WERI-Rb-1 (cell line): ENCODE results near the gene ECSIT.
"Not testable (repeated sequence)": the region's sequence is repeated elsewhere in the genome, so short reads cannot be mapped to it uniquely, and the experiment has no call there.

Experiments used
- DNase-seq: peaks from one replicate; pipeline ENCODE4 v3.0.0-alpha.2; 2020
- H3K27ac ChIP-seq: fragments of 250-450 bp; sonication (Bioruptor Pico); 2 replicates; pipeline ENCODE4 v1.5.1; 2020; ENCODE audit warnings: mild to moderate bottlenecking, moderate library complexity
- H3K27me3 ChIP-seq: fragments of 250-450 bp; sonication (Bioruptor Pico); 2 replicates; pipeline ENCODE4 v1.5.1; 2021; ENCODE audit warnings: mild to moderate bottlenecking, low read depth, moderate library complexity; ENCODE audit not compliant: insufficient read depth, severe bottlenecking
- H3K36me3 ChIP-seq: fragments of 250-450 bp; sonication (Bioruptor Pico); 2 replicates; pipeline ENCODE4 v1.5.1; 2020; ENCODE audit warnings: mild to moderate bottlenecking, moderate library complexity
- H3K4me3 ChIP-seq: 2 replicates; pipeline ENCODE4 v1.5.1; 2011; ENCODE audit warnings: low read depth, mild to moderate bottlenecking, control low read depth, low read length
- H3K9me3 ChIP-seq: fragments of 250-450 bp; sonication (Bioruptor Pico); 2 replicates; pipeline ENCODE4 v1.5.1; 2021; ENCODE audit warnings: mild to moderate bottlenecking, moderate library complexity; ENCODE audit not compliant: severe bottlenecking
- CTCF ChIP-seq: IDR thresholded peaks from 2 replicates; pipeline ENCODE4 v1.5.1; 2011; ENCODE audit warnings: low read depth, mild to moderate bottlenecking, control low read depth, inconsistent platforms, low read length

Gene ECSIT, protein sequence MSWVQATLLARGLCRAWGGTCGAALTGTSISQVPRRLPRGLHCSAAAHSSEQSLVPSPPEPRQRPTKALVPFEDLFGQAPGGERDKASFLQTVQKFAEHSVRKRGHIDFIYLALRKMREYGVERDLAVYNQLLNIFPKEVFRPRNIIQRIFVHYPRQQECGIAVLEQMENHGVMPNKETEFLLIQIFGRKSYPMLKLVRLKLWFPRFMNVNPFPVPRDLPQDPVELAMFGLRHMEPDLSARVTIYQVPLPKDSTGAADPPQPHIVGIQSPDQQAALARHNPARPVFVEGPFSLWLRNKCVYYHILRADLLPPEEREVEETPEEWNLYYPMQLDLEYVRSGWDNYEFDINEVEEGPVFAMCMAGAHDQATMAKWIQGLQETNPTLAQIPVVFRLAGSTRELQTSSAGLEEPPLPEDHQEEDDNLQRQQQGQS

GRCh38 chr19:11528551-11529341 is at the start of gene ECSIT:
Gene ECSIT (minus strand): TSS chr19:11529134. CDS start chr19:11519170, 9,964 bp downstream.
- no peak for TF ChIP-seq CTCF
- Histone ChIP-seq H3K9me3 (no peaks in the 10 kb centered on the region), H3K27me3 (no peaks in the 10 kb centered on the region), H3K27ac (peak within 1 kb of the TSS; percentile 94), H3K4me3 (peak within 1 kb of the TSS; percentile 71), H3K36me3 (peaks cover 2% of the 10 kb centered on the region)
- peak; percentile 98 for DNase-seq

GRCh38 chr19:11577451-11578257 is 48.7 kb upstream of the ECSIT start, which contains the start of gene ACP5:
Gene ACP5 (minus strand): TSS chr19:11577645. CDS start chr19:11577317, 328 bp downstream.
- Histone ChIP-seq H3K27me3 (no peaks in the 10 kb centered on the region), H3K36me3 (no peaks in the 10 kb centered on the region), H3K27ac (peak within 1 kb of the TSS; percentile 77), H3K4me3 (peak within 1 kb of the TSS; percentile 32), H3K9me3 (no peaks in the 10 kb centered on the region)
- peak; percentile 68 for DNase-seq
- TF ChIP-seq CTCF, result no peak

- Histone ChIP-seq H3K27me3 (no peaks in the 10 kb centered on the region), H3K4me3 (no peak overlapping the region), H3K9me3 (no peaks in the 10 kb centered on the region), H3K27ac (no peak overlapping the region), H3K36me3 (no peaks in the 10 kb centered on the region)
- TF ChIP-seq CTCF, result no peak
- DNase-seq, result no peak
These were observed 47.3 kb upstream of the ECSIT start for GRCh38 chr19:11576227-11576626.

- Histone ChIP-seq H3K9me3 (no peaks in the 10 kb centered on the region), H3K27ac (no peak overlapping the region), H3K4me3 (no peak overlapping the region), H3K36me3 (no peaks in the 10 kb centered on the region), H3K27me3 (no peaks in the 10 kb centered on the region)
- no peak for TF ChIP-seq CTCF
- DNase-seq, result no peak
These were observed 45.8 kb upstream of the ECSIT start for GRCh38 chr19:11574689-11575088.

GRCh38 chr19:11573763-11574162 is 44.8 kb upstream of the ECSIT start:
- H3K4me3 ChIP-seq, DNase-seq: not testable (repeated sequence)

GRCh38 chr19:11573354-11573753 is 44.4 kb upstream of the ECSIT start:
- not testable (repeated sequence) for DNase-seq, H3K27ac ChIP-seq, H3K27me3 ChIP-seq, H3K36me3 ChIP-seq, H3K4me3 ChIP-seq, H3K9me3 ChIP-seq

More at GRCh38 chr19:11573763-11574162, 44.8 kb upstream of the ECSIT start:
- not testable (repeated sequence) for H3K27me3 ChIP-seq, H3K36me3 ChIP-seq, H3K9me3 ChIP-seq, H3K27ac ChIP-seq
